ENCODE results near the gene CRABP2.

CRABP2 gene

GRCh38 chr1:156652131-156652991, 53.0 kb downstream of the CRABP2 start:
- DNase-seq, result peak; percentile 10
